KMS-11 (cell line): Measurements from ENCODE around the gene PARP8.
A peak's percentile ranks its signal among the peaks of the same experiment; 100 is the strongest.

ENCODE experiments used
- H2AFZ ChIP-seq: fragments of 200-600 bp; sonication (generic); 2 replicates; pipeline ENCODE4 v1.6.1; 2016; ENCODE audit warnings: antibody characterized with exemption, mixed run types, low read depth
- H3K27ac ChIP-seq: fragments of 200-600 bp; sonication (generic); 2 replicates; pipeline ENCODE4 v1.6.1; 2016; ENCODE audit warnings: mild to moderate bottlenecking, mixed run types
- H3K27me3 ChIP-seq: fragments of 200-600 bp; sonication (generic); 2 replicates; pipeline ENCODE4 v1.6.1; 2017; ENCODE audit warnings: mild to moderate bottlenecking, low read depth, mixed run types, moderate library complexity; ENCODE audit not compliant: insufficient read depth
- H3K36me3 ChIP-seq: fragments of 200-600 bp; sonication (generic); 2 replicates; pipeline ENCODE4 v1.6.1; 2017; ENCODE audit warnings: mild to moderate bottlenecking, mixed run types; ENCODE audit not compliant: insufficient read depth
- H3K4me1 ChIP-seq: fragments of 200-600 bp; sonication (generic); 2 replicates; pipeline ENCODE4 v1.6.1; 2016; ENCODE audit warnings: mild to moderate bottlenecking, low read depth, mixed run types; ENCODE audit not compliant: poor library complexity, severe bottlenecking
- H3K4me2 ChIP-seq: fragments of 200-600 bp; sonication (generic); 2 replicates; pipeline ENCODE4 v1.7.0; 2016; ENCODE audit warnings: mild to moderate bottlenecking, mixed run types
- H3K4me3 ChIP-seq: fragments of 200-600 bp; sonication (generic); IDR thresholded peaks from 2 replicates; pipeline ENCODE4 v1.6.1; 2017; ENCODE audit warnings: low read depth, low read length, mixed read lengths; ENCODE audit not compliant: insufficient read depth
- H3K79me2 ChIP-seq: fragments of 200-600 bp; sonication (generic); 2 replicates; pipeline ENCODE4 v1.6.1; 2016; ENCODE audit warnings: low read depth, mixed run types; ENCODE audit not compliant: insufficient read depth
- H3K9ac ChIP-seq: fragments of 200-600 bp; sonication (generic); 2 replicates; pipeline ENCODE4 v1.6.1; 2016; ENCODE audit warnings: mild to moderate bottlenecking, mixed run types
- H4K20me1 ChIP-seq: fragments of 200-600 bp; sonication (generic); 2 replicates; pipeline ENCODE4 v1.6.1; 2016; ENCODE audit warnings: mild to moderate bottlenecking, mixed run types; ENCODE audit not compliant: insufficient read depth
- TF ChIP-seq, protein P1 (sequence below): fragments of 200-600 bp; sonication (generic); conservative IDR thresholded peaks from 2 replicates; pipeline ENCODE4 v1.6.1; 2017; ENCODE audit warnings: low read depth, mild to moderate bottlenecking, antibody characterized with exemption, low read length, moderate library complexity, mixed read lengths

Gene PARP8

GRCh38 chr5:50749181-50749580, 82.7 kb downstream of the PARP8 start:
- Histone ChIP-seq H2AFZ (no peak overlapping the region), H3K4me3 (no peak overlapping the region), H3K4me1 (peaks cover 8% of the 10 kb centered on the region), H3K9ac (no peak overlapping the region), H3K4me2 (no peak overlapping the region), H3K27ac (no peak overlapping the region), H3K27me3 (no peaks in the 10 kb centered on the region), H3K79me2 (no peaks in the 10 kb centered on the region), H3K36me3 (no peaks in the 10 kb centered on the region), H4K20me1 (no peaks in the 10 kb centered on the region)
- TF ChIP-seq, protein P1, sequence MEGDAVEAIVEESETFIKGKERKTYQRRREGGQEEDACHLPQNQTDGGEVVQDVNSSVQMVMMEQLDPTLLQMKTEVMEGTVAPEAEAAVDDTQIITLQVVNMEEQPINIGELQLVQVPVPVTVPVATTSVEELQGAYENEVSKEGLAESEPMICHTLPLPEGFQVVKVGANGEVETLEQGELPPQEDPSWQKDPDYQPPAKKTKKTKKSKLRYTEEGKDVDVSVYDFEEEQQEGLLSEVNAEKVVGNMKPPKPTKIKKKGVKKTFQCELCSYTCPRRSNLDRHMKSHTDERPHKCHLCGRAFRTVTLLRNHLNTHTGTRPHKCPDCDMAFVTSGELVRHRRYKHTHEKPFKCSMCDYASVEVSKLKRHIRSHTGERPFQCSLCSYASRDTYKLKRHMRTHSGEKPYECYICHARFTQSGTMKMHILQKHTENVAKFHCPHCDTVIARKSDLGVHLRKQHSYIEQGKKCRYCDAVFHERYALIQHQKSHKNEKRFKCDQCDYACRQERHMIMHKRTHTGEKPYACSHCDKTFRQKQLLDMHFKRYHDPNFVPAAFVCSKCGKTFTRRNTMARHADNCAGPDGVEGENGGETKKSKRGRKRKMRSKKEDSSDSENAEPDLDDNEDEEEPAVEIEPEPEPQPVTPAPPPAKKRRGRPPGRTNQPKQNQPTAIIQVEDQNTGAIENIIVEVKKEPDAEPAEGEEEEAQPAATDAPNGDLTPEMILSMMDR = no peak

DNA sequence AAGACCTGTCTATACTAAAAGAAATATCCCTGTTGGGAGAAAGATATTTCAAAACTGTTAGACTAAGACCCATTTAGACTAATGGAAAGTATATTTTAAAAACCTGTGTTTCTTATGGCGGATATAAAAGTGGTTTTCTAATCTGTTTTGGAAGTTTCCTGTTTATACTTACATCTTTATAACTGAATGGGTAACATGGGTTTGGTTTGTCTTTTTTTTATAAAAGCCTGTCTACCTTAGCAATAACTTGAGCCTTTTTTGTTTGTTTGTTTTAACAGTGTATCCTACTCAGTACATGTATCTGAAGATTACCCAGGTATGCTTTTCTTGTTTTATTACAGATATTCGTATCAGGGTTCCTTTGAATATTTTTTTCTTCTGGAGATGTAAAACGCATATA, 83.4 kb downstream of the PARP8 start:
- no peak overlapping the region for H3K4me2 ChIP-seq
- no peaks in the 10 kb centered on the region for H4K20me1 ChIP-seq
- H3K79me2 ChIP-seq = no peaks in the 10 kb centered on the region
- no peak overlapping the region for H3K4me3 ChIP-seq
- no peaks in the 10 kb centered on the region for H3K36me3 ChIP-seq
- no peak overlapping the region for H3K9ac ChIP-seq
- TF ChIP-seq, protein P1 = no peak
- H2AFZ ChIP-seq = no peak overlapping the region
- no peaks in the 10 kb centered on the region for H3K27me3 ChIP-seq
- no peak overlapping the region for H3K27ac ChIP-seq
- H3K4me1 ChIP-seq = peaks cover 1% of the 10 kb centered on the region

DNA sequence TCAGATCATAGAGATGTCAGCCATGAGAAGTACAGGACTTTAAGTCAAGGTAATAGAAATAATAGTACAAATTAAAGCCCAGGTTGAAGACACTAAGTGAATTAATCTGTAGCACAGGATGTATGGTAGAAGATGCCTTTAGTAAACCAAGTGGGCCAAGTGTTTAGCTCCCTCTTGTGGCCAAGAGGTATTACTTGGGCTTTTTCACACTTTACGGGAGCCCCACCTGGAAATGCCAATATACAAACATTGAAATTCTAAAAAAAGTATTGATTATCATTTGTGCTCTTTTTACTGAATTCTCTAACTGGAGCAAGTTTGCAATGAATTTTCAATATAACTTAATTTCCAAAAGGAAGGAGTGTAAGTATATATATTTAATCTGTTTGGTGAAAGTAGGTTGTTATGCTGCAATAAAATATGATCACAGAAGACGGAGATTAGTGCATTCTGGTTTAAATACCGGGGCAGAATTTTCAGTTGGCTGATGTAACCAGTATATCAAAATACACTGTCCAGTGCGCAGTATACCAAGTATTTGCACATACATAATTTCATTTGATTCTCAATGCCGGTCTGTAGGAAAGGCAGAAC, 84.7 kb downstream of the PARP8 start:
- H3K27me3 ChIP-seq = no peaks in the 10 kb centered on the region
- no peak overlapping the region for H3K4me2 ChIP-seq
- H3K4me1 ChIP-seq = no peaks in the 10 kb centered on the region
- H4K20me1 ChIP-seq = no peaks in the 10 kb centered on the region
- H2AFZ ChIP-seq = no peak overlapping the region
- no peaks in the 10 kb centered on the region; the same call in 1 of the 2 replicates for H3K36me3 ChIP-seq
- H3K79me2 ChIP-seq = no peaks in the 10 kb centered on the region
- no peak overlapping the region for H3K9ac ChIP-seq
- TF ChIP-seq, protein P1 = peak; percentile 83
- no peak overlapping the region for H3K4me3 ChIP-seq
- no peak overlapping the region for H3K27ac ChIP-seq

DNA sequence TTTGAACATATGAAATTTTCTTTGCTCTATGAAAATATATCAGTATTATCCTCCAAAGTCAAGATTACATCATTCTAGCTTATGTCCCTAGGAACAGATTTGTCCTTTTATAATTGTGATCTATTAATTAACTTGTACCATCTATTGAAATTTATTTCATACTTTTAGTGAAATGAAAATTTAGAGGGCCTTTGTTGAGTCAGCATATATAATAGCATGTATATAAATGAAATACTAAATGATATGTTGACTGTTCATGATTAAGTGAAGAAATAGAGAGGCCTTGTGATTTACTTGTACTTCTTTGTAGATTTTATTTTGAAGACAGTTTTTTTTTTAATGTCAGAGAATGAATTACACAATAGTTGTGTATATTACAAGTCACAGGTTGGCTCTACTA, 86.4 kb downstream of the PARP8 start:
- no peaks in the 10 kb centered on the region for H3K27me3 ChIP-seq
- no peak overlapping the region for H3K4me3 ChIP-seq
- no peak overlapping the region for H3K4me2 ChIP-seq
- no peaks in the 10 kb centered on the region for H4K20me1 ChIP-seq
- H3K36me3 ChIP-seq = no peaks in the 10 kb centered on the region; the same call in 1 of the 2 replicates
- H3K27ac ChIP-seq = no peak overlapping the region
- no peaks in the 10 kb centered on the region for H3K4me1 ChIP-seq
- H3K79me2 ChIP-seq = no peaks in the 10 kb centered on the region
- H3K9ac ChIP-seq = no peak overlapping the region
- TF ChIP-seq, protein P1 = no peak
- no peak overlapping the region for H2AFZ ChIP-seq
